Suprapubic skin (tissue), 4 donors: ENCODE results near the gene SPTSSB. TPM values are rescaled to one million over a fixed set of nuclear protein-coding genes. Genes with fewer than 3 reads are reported as not detected.

Experiments used
- DNase-seq, 2 donors: peaks; one replicate each; pipeline ENCODE4 v3.0.0-alpha.2; 2019; ENCODE audit warnings: low spot score in 2 of 2
- H3K27ac ChIP-seq: fragments of 200-600 bp; sonication (generic); one replicate; pipeline ENCODE4 v1.5.1; 2019
- H3K27me3 ChIP-seq: fragments of 200-600 bp; sonication (generic); one replicate; pipeline ENCODE4 v1.5.1; 2019
- H3K36me3 ChIP-seq: fragments of 200-600 bp; sonication (generic); one replicate; pipeline ENCODE4 v1.5.1; 2019
- H3K4me1 ChIP-seq: fragments of 200-600 bp; sonication (generic); one replicate; pipeline ENCODE4 v1.5.1; 2019
- H3K4me3 ChIP-seq: fragments of 200-600 bp; sonication (generic); one replicate; pipeline ENCODE4 v1.5.1; 2019; ENCODE audit warnings: mild to moderate bottlenecking
- H3K9me3 ChIP-seq: fragments of 200-600 bp; sonication (generic); one replicate; pipeline ENCODE4 v1.5.1; 2019
- CTCF ChIP-seq, 2 donors: fragments of 200-600 bp in 1 of 2; fragments of 450-650 bp in 1 of 2; sonication (generic) in 1 of 2; IDR thresholded peaks; one replicate each; pipeline ENCODE4 v1.5.1; 2016 to 2019; ENCODE audit warnings: antibody characterized with exemption in 2 of 2, mild to moderate bottlenecking in 1 of 2, moderate library complexity in 1 of 2
- EP300 ChIP-seq: sonication (generic); formaldehyde crosslinking; IDR thresholded peaks from one replicate; pipeline ENCODE4 v1.6.1; 2017; ENCODE audit warnings: antibody characterized with exemption
- POLR2A ChIP-seq, 2 donors: fragments of 450-650 bp; IDR thresholded peaks; one replicate each; pipeline ENCODE4 v1.6.1; 2017; ENCODE audit warnings: antibody characterized with exemption in 2 of 2, mild to moderate bottlenecking in 2 of 2, moderate library complexity in 2 of 2
- POLR2AphosphoS5 ChIP-seq, 3 donors: sonication (generic); formaldehyde crosslinking; IDR thresholded peaks; one replicate each; pipeline ENCODE4 v1.6.1; 2017; ENCODE audit warnings: antibody characterized with exemption in 3 of 3
- WGBS: methylation state at CpG from one replicate; pipeline ENCODE4 v1.1.5; 2018; 5-methylcytosine and 5-hydroxymethylcytosine counted together
- total RNA-seq, 4 donors: library from RNA; depleted of rRNA; stranded (reverse); fragments of >200 nt; gene quantifications; one replicate each; pipeline ENCODE4 v1.1.0, GENCODE V29; 2016

SPTSSB gene
- total RNA-seq, 4 donors from 2014 or later: 46.1 to 140 (median 56.0) TPM

GRCh38 chr3:161325059-161325458 lies 46.3 kb downstream of the SPTSSB start:
- Histone ChIP-seq H3K4me3 (no peak overlapping the region), H3K27ac (no peak overlapping the region), H3K36me3 (no peaks in the 10 kb centered on the region), H3K27me3 (no peaks in the 10 kb centered on the region), H3K9me3 (no peaks in the 10 kb centered on the region), H3K4me1 (no peaks in the 10 kb centered on the region)
- TF ChIP-seq POLR2A (IDR thresholded peaks at IDR 0.05): no peak
- TF ChIP-seq CTCF (IDR thresholded peaks at IDR 0.05): no peak
- no peak for TF ChIP-seq POLR2AphosphoS5 (IDR thresholded peaks at IDR 0.05)
- TF ChIP-seq EP300: no peak
- WGBS: 100% methylated on average over 1 of the region's 2 CpGs
- no peak for DNase-seq

GRCh38 chr3:161323926-161324621 lies 47.2 kb downstream of the SPTSSB start:
- TF ChIP-seq CTCF (IDR thresholded peaks at IDR 0.05) (no peak), POLR2AphosphoS5 (IDR thresholded peaks at IDR 0.05) (no peak), EP300 (no peak), POLR2A (IDR thresholded peaks at IDR 0.05) (no peak)
- no peak for DNase-seq
- Histone ChIP-seq H3K36me3 (no peaks in the 10 kb centered on the region), H3K27ac (no peak overlapping the region), H3K27me3 (no peaks in the 10 kb centered on the region), H3K9me3 (no peaks in the 10 kb centered on the region), H3K4me1 (no peaks in the 10 kb centered on the region), H3K4me3 (no peak overlapping the region)

- DNase-seq: no peak
- H3K9me3 ChIP-seq: no peaks in the 10 kb centered on the region
- no peak for TF ChIP-seq POLR2AphosphoS5 (IDR thresholded peaks at IDR 0.05)
- TF ChIP-seq CTCF (IDR thresholded peaks at IDR 0.05): no peak
- TF ChIP-seq POLR2A (IDR thresholded peaks at IDR 0.05): no peak
- no peak for TF ChIP-seq EP300
- 63% methylated on average over 2 of the region's 2 CpGs for WGBS
- H3K27me3 ChIP-seq: no peaks in the 10 kb centered on the region
- no peaks in the 10 kb centered on the region for H3K4me1 ChIP-seq
- H3K4me3 ChIP-seq: no peak overlapping the region
- no peaks in the 10 kb centered on the region for H3K36me3 ChIP-seq
- H3K27ac ChIP-seq: no peak overlapping the region
Observed at GRCh38 chr3:161322781-161323568, 48.3 kb downstream of the SPTSSB start.

- no peak for DNase-seq
- TF ChIP-seq POLR2AphosphoS5 (IDR thresholded peaks at IDR 0.05) (no peak), CTCF (IDR thresholded peaks at IDR 0.05) (no peak), POLR2A (IDR thresholded peaks at IDR 0.05) (no peak), EP300 (no peak)
- H3K27ac ChIP-seq: no peak overlapping the region
- 96% methylated on average over 1 of the region's 1 CpG for WGBS
- no peaks in the 10 kb centered on the region for H3K27me3 ChIP-seq
- no peaks in the 10 kb centered on the region for H3K36me3 ChIP-seq
- H3K4me3 ChIP-seq: no peak overlapping the region
- no peaks in the 10 kb centered on the region for H3K9me3 ChIP-seq
- peaks cover 15% of the 10 kb centered on the region for H3K4me1 ChIP-seq
Observed at GRCh38 chr3:161320837-161321236, 50.5 kb downstream of the SPTSSB start.

GRCh38 chr3:161319867-161320266 lies 51.5 kb downstream of the SPTSSB start:
- TF ChIP-seq POLR2A (IDR thresholded peaks at IDR 0.05) (no peak), EP300 (no peak)
- Histone ChIP-seq H3K9me3 (no peaks in the 10 kb centered on the region), H3K4me1 (peaks cover 25% of the 10 kb centered on the region), H3K36me3 (no peaks in the 10 kb centered on the region), H3K27me3 (no peaks in the 10 kb centered on the region), H3K27ac (no peak overlapping the region), H3K4me3 (no peak overlapping the region)
- WGBS: 75% methylated on average over 2 of the region's 3 CpGs
- no peak for DNase-seq
